ENCODE measurements around the gene CNN1.
"Not testable (repeated sequence)": the region's sequence is repeated elsewhere in the genome, so short reads cannot be mapped to it uniquely, and the experiment has no call there.

The CNN1 gene

GRCh38 chr19:11534948-11535347 lies 3.7 kb upstream of the CNN1 start:
- DNase-seq (ENCODE audit: low spot score), result no peak

GRCh38 chr19:11535792-11536595 lies 2.7 kb upstream of the CNN1 start:
- DNase-seq (ENCODE audit: low spot score), result peak; percentile 99

GRCh38 chr19:11539495-11540365 lies 1.1 kb downstream of the CNN1 start:
- DNase-seq (ENCODE audit: low spot score), result peak; percentile 74

- DNase-seq (ENCODE audit: low spot score), result no peak
Observed at GRCh38 chr19:11540645-11541044, 2.0 kb downstream of the CNN1 start.

GRCh38 chr19:11541238-11541637 lies 2.6 kb downstream of the CNN1 start:
- no peak for DNase-seq (ENCODE audit: low spot score)

- no peak for DNase-seq (ENCODE audit: low spot score)
Observed at GRCh38 chr19:11547929-11548700, 9.5 kb downstream of the CNN1 start.

- no peak for DNase-seq (ENCODE audit: low spot score)
Observed at GRCh38 chr19:11549386-11549953, 10.8 kb downstream of the CNN1 start.

GRCh38 chr19:11550265-11550664 lies 11.6 kb downstream of the CNN1 start:
- no peak for DNase-seq (ENCODE audit: low spot score)

GRCh38 chr19:11551603-11552235 lies 13.1 kb downstream of the CNN1 start:
- peak; percentile 53 for DNase-seq (ENCODE audit: low spot score)

- peak; percentile 2 for DNase-seq (ENCODE audit: low spot score)
Observed at GRCh38 chr19:11552666-11553372, 14.2 kb downstream of the CNN1 start.

- DNase-seq (ENCODE audit: low spot score), result peak; percentile 0
Observed at GRCh38 chr19:11554160-11554559, 15.5 kb downstream of the CNN1 start.

GRCh38 chr19:11555246-11555645 lies 16.6 kb downstream of the CNN1 start:
- no peak for DNase-seq (ENCODE audit: low spot score)

- no peak for DNase-seq (ENCODE audit: low spot score)
Observed at GRCh38 chr19:11556634-11557420, 18.2 kb downstream of the CNN1 start.

- DNase-seq (ENCODE audit: low spot score), result peak; percentile 100
Observed at GRCh38 chr19:11558881-11559828, 20.5 kb downstream of the CNN1 start, which contains the start of gene ELOF1. TSS of gene ELOF1 (minus strand) at chr19:11559230. CDS start at chr19:11554347, 4,883 bp downstream.

GRCh38 chr19:11560404-11561051 lies 21.9 kb downstream of the CNN1 start:
- DNase-seq (ENCODE audit: low spot score), result peak; percentile 59

GRCh38 chr19:11563532-11563931 lies 24.9 kb downstream of the CNN1 start:
- no peak for DNase-seq (ENCODE audit: low spot score)

- not testable (repeated sequence) for DNase-seq (ENCODE audit: low spot score)
Observed at GRCh38 chr19:11564082-11564807, 25.6 kb downstream of the CNN1 start.

- DNase-seq (ENCODE audit: low spot score), result not testable (repeated sequence)
Observed at GRCh38 chr19:11565649-11565980, 27.0 kb downstream of the CNN1 start.
